GM12878 (cell line): ENCODE results near the gene ADAM19. TPM values are rescaled to one million over a fixed set of nuclear protein-coding genes. Genes with fewer than 3 reads are reported as not detected.
A peak's percentile ranks its signal among the peaks of the same experiment; 100 is the strongest.

ENCODE experiments used
- ATF7 ChIP-seq: fragments of 450-650 bp; IDR thresholded peaks from 2 replicates; pipeline ENCODE4 v1.6.1; 2016; ENCODE audit warnings: low read depth, mild to moderate bottlenecking
- CBFB ChIP-seq: IDR thresholded peaks from 2 replicates; pipeline ENCODE4 v1.6.1; 2016; ENCODE audit warnings: antibody characterized with exemption, low read depth
- CUX1 ChIP-seq: IDR thresholded peaks from 2 replicates; pipeline ENCODE4 v1.6.1; 2012; ENCODE audit warnings: improper control_type of control experiment, low read depth, low read length; ENCODE audit not compliant: insufficient replicate concordance
- EZH2 ChIP-seq: IDR thresholded peaks from 2 replicates; pipeline ENCODE4 v1.6.1; 2012; ENCODE audit warnings: low read depth, mild to moderate bottlenecking, control low read depth, inconsistent platforms, low read length, borderline replicate concordance; ENCODE audit not compliant: control insufficient read depth
- HDAC2 ChIP-seq: fragments of 200-600 bp; sonication (generic); IDR thresholded peaks from 2 replicates; pipeline ENCODE4 v1.6.1; 2017
- HDAC6 ChIP-seq: fragments of 200-600 bp; sonication (generic); IDR thresholded peaks from one replicate; pipeline ENCODE4 v1.8.0; 2017; ENCODE audit warnings: antibody characterized with exemption; ENCODE audit not compliant: unreplicated experiment
- HSF1 ChIP-seq: fragments of 150-350 bp; IDR thresholded peaks from 2 replicates; pipeline ENCODE4 v1.6.1; 2014; ENCODE audit warnings: mild to moderate bottlenecking, low read depth, low read length
- MAX ChIP-seq: IDR thresholded peaks from 2 replicates; pipeline ENCODE4 v1.6.1; 2012; ENCODE audit warnings: low read depth, low read length, improper control_type of control experiment
- NR2F1 ChIP-seq: fragments of 450-650 bp; conservative IDR thresholded peaks from 2 replicates; pipeline ENCODE4 v1.6.1; 2017; ENCODE audit warnings: mild to moderate bottlenecking
- PAX5 ChIP-seq: IDR thresholded peaks from 2 replicates; pipeline ENCODE4 v1.6.1; 2011; ENCODE audit warnings: low read depth, low read length, borderline replicate concordance
- RB1 ChIP-seq: fragments of 450-650 bp; formaldehyde crosslinking; IDR thresholded peaks from 2 replicates; pipeline ENCODE4 v1.6.1; 2017; ENCODE audit warnings: mild to moderate bottlenecking, borderline replicate concordance
- REST ChIP-seq: IDR thresholded peaks from 2 replicates; pipeline ENCODE4 v1.6.1; 2012; ENCODE audit warnings: mild to moderate bottlenecking, low read depth, low read length
- ZBTB33 ChIP-seq: fragments of 450-650 bp; IDR thresholded peaks from 2 replicates; pipeline ENCODE4 v1.6.1; 2017; ENCODE audit warnings: mild to moderate bottlenecking
- ZBTB4 ChIP-seq: fragments of 450-650 bp; formaldehyde crosslinking; IDR thresholded peaks from 2 replicates; pipeline ENCODE4 v1.4.0; 2022; ENCODE audit warnings: mild to moderate bottlenecking, moderate library complexity
- polyA plus RNA-seq, 11 experiments: library from polyadenylated mRNA; depleted of rRNA in 4 of 11; unstranded in 6 of 11; stranded (reverse) in 5 of 11; fragments of >200 nt; fragmentation: Nextera tagmentation in 4 of 11; fragmentation: Illumina TruSeq in 1 of 11; extraction: Ambion mirVana in 4 of 11; extraction: Trizol in 1 of 11; gene quantifications; 1 replicate in 1 of 11; 2 replicates in 10 of 11; pipeline versions ENCODE4 v1.2.1 to v1.2.3, GENCODE V29; 2011 to 2016; ENCODE audit warnings: inconsistent platforms in 2 of 11, missing spikeins in 2 of 11, low read depth in 1 of 11
- total RNA-seq, 4 experiments: library from RNA; depleted of rRNA in 3 of 4; stranded (reverse); fragments of >200 nt in 3 of 4; fragmentation: Illumina TruSeq in 1 of 4; extraction: Trizol in 1 of 4; gene quantifications; 2 replicates each; pipeline versions ENCODE4 v1.2.1 to v1.2.3, GENCODE V29; 2013 to 2021

ADAM19 gene
- total and polyA plus RNA-seq, 10 of the 15 experiments (the other 5 are each of a cell fraction or from before 2014, with no cell fraction given): 16.0 to 92.8 (median 44.7) TPM

- TF ChIP-seq ZBTB4 (CRISPR knock-in tag) (no peak), HDAC6 (no peak), CBFB (peak; percentile 72), ZBTB33 (no peak), MAX (0 out of 2 replicates have a peak, but pooled peaks have one; percentile 51), PAX5 (0 out of 2 replicates have a peak, but pooled peaks have one; percentile 55), REST (no peak), CUX1 (no peak), EZH2 (no peak), HSF1 (no peak), NR2F1 (peak; percentile 22; the same call in 1 of the 2 replicates), ATF7 (no peak), HDAC2 (no peak), RB1 (no peak)
Observed at GRCh38 chr5:157518963-157519362, 56.6 kb downstream of the ADAM19 start (continued).
